WI38 (cell line): ENCODE results near the gene U2AF1L4.

ENCODE experiments used
- H3K4me3 ChIP-seq: 2 replicates; pipeline ENCODE4 v1.5.1; 2011; ENCODE audit warnings: low read depth, mild to moderate bottlenecking, control low read depth, low read length
- CTCF ChIP-seq: IDR thresholded peaks from 2 replicates; pipeline ENCODE4 v1.5.1; 2012; ENCODE audit warnings: low read depth, mild to moderate bottlenecking, control low read depth, low read length

Gene U2AF1L4

GRCh38 chr19:35734889-35735288, 10.3 kb downstream of the U2AF1L4 start:
- no peak overlapping the region for H3K4me3 ChIP-seq
- no peak for TF ChIP-seq CTCF

GRCh38 chr19:35734273-35734672, 10.9 kb downstream of the U2AF1L4 start:
- H3K4me3 ChIP-seq = no peak overlapping the region
- TF ChIP-seq CTCF = no peak

- TF ChIP-seq CTCF = no peak
- no peak overlapping the region for H3K4me3 ChIP-seq
Measured at GRCh38 chr19:35733180-35734125, 11.8 kb downstream of the U2AF1L4 start.

GRCh38 chr19:35732540-35733179, 12.6 kb downstream of the U2AF1L4 start:
- TF ChIP-seq CTCF = no peak
- no peak overlapping the region for H3K4me3 ChIP-seq

- no peak overlapping the region for H3K4me3 ChIP-seq
Measured at GRCh38 chr19:35731779-35732405, 13.3 kb downstream of the U2AF1L4 start.

DNA sequence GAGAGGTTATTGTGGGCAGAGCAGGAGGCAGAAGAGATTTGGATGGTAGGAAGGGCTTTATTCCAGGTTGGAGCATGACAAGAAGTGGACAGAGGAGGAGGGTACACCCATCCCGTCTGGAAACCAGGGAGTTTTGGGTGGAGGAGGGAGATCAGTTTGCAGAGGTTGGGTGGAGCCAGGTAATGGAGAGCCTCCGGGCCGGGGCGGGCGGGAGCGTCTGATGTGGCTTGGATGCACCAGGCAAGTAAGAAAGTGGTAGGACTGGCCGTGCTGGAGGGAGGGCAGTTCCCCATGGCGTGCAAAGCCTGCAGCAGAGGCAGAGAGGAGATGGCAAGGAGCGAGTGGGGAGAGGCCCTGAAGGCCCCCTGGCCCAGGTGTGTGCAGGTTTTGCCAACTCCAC, 13.9 kb downstream of the U2AF1L4 start:
- TF ChIP-seq CTCF = no peak
- H3K4me3 ChIP-seq = no peak overlapping the region

More at GRCh38 chr19:35731779-35732405, 13.3 kb downstream of the U2AF1L4 start:
- no peak for TF ChIP-seq CTCF
